ENCODE measurements around the gene MAST4.

GRCh38 chr5:66606713-66607112 lies 10.5 kb downstream of the MAST4 start:
- TF ChIP-seq CTCF (IDR thresholded peaks at IDR 0.05), result no peak
- no peak for TF ChIP-seq POLR2A (IDR thresholded peaks at IDR 0.05)

All from uterus (tissue), 2 donors.